Breast epithelium (tissue), 3 donors: ENCODE data around the gene ZMIZ1.

Experiments
- CTCF ChIP-seq, 3 donors: fragments of 450-650 bp; IDR thresholded peaks; one replicate each; pipeline ENCODE4 v1.5.1; 2016 to 2017; ENCODE audit warnings: antibody characterized with exemption in 3 of 3, mild to moderate bottlenecking in 3 of 3, moderate library complexity in 3 of 3
- POLR2A ChIP-seq: fragments of 450-650 bp; IDR thresholded peaks from one replicate; pipeline ENCODE4 v1.6.1; 2016; ENCODE audit warnings: antibody characterized with exemption, mild to moderate bottlenecking, moderate library complexity
- POLR2AphosphoS5 ChIP-seq, 3 donors: sonication (generic); formaldehyde crosslinking; IDR thresholded peaks; one replicate each; pipeline ENCODE4 v1.6.1; 2017; ENCODE audit warnings: antibody characterized with exemption in 3 of 3

GRCh38 chr10:79046326-79046725, 22.4 kb upstream of the ZMIZ1 start:
- no peak for TF ChIP-seq CTCF (IDR thresholded peaks at IDR 0.05)
- TF ChIP-seq POLR2AphosphoS5 (IDR thresholded peaks at IDR 0.05) = no peak
- no peak for TF ChIP-seq POLR2A
